ENCODE data around the gene DDX50.

GRCh38 chr10:68871731-68872342 is 29.3 kb upstream of the DDX50 start:
- TF ChIP-seq CTCF (conservative IDR thresholded peaks at IDR 0.05) (no peak), EZH2 (IDR thresholded peaks at IDR 0.05; ENCODE audit: low read depth) (no peak)
